Measurements from ENCODE around the gene TMEM263. TPM values are rescaled to one million over a fixed set of nuclear protein-coding genes. Genes with fewer than 3 reads are reported as not detected.

The TMEM263 gene
- total RNA-seq, 6 experiments from 2014 or later, result 157 to 188 (median 167) TPM

DNA sequence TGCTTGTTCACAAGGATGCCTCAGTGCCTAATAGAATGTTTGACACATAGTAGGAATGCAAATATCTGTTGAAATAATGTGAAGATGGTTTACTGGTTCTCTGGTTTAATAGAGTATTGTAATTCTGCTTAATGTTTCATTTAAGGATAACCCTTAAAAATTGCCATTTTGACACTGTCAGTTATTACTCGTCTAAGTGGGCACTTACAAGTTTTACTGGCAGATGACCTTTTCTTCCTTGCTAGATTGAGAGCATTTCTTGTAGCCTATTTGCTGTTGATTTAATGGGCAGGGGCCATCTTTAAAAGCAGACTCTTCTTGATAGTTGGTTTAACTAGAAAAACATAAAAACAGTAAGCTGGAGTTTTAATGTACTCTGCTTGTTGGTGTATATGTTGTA lies 1.9 kb downstream of the TMEM263 start:
- TF ChIP-seq, protein P1, sequence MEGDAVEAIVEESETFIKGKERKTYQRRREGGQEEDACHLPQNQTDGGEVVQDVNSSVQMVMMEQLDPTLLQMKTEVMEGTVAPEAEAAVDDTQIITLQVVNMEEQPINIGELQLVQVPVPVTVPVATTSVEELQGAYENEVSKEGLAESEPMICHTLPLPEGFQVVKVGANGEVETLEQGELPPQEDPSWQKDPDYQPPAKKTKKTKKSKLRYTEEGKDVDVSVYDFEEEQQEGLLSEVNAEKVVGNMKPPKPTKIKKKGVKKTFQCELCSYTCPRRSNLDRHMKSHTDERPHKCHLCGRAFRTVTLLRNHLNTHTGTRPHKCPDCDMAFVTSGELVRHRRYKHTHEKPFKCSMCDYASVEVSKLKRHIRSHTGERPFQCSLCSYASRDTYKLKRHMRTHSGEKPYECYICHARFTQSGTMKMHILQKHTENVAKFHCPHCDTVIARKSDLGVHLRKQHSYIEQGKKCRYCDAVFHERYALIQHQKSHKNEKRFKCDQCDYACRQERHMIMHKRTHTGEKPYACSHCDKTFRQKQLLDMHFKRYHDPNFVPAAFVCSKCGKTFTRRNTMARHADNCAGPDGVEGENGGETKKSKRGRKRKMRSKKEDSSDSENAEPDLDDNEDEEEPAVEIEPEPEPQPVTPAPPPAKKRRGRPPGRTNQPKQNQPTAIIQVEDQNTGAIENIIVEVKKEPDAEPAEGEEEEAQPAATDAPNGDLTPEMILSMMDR (IDR thresholded peaks at IDR 0.05), result no peak
- Mint-ChIP-seq H3K4me1 (ENCODE audit: low read depth) (peaks cover 58% of the 10 kb centered on the region), H3K9me3 (no peaks in the 10 kb centered on the region), H3K27ac (peak overlapping the region; percentile 99), H3K4me3 (peak overlapping the region; percentile 100), H3K27me3 (ENCODE audit: insufficient read depth) (peaks cover 6% of the 10 kb centered on the region), H3K36me3 (ENCODE audit: low read depth) (peaks cover 38% of the 10 kb centered on the region)
- DNase-seq, result no peak

DNA sequence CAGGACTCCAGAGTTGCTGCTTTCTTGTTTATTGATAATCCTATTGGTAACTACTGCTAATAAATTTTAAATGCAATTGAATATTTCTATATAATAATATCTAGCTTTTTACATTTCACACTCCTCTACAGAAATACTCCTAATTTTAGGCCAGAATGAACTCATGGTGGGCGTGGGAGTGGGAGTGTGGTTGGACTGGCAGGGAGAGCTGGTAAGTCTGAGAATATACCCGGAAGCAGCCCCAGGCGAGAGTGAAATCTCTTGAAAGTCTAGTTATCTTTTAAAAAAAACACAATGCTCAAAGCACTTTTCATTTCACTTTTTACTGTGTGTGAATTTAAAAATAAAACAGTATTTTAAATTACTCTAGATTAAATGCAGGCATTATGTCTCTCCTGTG lies 4.7 kb downstream of the TMEM263 start:
- TF ChIP-seq, protein P1 (IDR thresholded peaks at IDR 0.05), result no peak
- Mint-ChIP-seq H3K27me3 (ENCODE audit: insufficient read depth) (peaks cover 6% of the 10 kb centered on the region), H3K4me1 (ENCODE audit: low read depth) (peaks cover 64% of the 10 kb centered on the region), H3K36me3 (ENCODE audit: low read depth) (peaks cover 55% of the 10 kb centered on the region), H3K4me3 (no peak overlapping the region), H3K27ac (no peak overlapping the region), H3K9me3 (no peaks in the 10 kb centered on the region)
- no peak for DNase-seq

DNA sequence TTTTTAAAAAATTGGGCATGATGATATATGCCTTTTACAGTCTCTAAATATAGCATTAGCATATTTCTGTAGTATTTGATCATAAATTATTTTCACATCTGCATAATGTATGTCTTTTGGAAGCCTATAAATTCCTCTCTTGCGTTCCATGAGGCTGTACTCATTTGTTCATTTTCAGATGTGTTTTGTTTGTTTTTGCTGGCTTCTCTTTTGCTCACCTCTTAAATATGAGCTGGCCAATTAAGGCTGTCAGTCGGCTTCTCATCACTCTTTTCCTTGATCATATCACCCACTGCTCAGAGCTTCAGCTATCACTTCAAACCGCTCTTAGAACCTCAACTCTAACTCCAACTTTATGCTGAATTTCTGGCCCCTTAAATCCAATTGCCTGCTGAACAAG lies 6.6 kb downstream of the TMEM263 start:
- H3K4me1 Mint-ChIP-seq (ENCODE audit: low read depth), result peaks cover 80% of the 10 kb centered on the region

DNA sequence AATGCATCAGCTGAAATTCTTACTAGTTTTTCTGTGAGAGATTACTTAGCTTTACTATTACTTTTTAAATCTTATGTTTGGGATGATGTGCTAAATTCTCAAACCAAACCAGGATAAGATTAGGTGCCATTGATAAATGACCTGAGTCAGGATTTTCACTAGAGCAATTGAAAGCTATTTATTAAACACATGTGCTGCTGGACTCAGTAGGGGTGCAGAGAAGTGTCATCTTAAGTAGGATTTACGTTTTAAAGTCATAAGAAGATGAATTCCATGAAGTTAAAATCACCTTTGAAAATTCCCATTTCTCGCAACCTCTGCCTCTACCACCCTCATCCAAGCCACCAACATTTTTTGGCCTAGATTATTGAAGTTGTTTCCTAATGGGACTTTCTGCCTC lies 8.8 kb downstream of the TMEM263 start:
- TF ChIP-seq, protein P1 (IDR thresholded peaks at IDR 0.05), result no peak
- DNase-seq, result no peak
- Mint-ChIP-seq H3K27me3 (ENCODE audit: insufficient read depth) (peaks cover 2% of the 10 kb centered on the region; the same call in 1 of the 2 replicates), H3K4me1 (ENCODE audit: low read depth) (peaks cover 70% of the 10 kb centered on the region), H3K27ac (peak overlapping the region; percentile 42; the same call in 1 of the 2 replicates), H3K4me3 (no peak overlapping the region), H3K36me3 (ENCODE audit: low read depth) (peaks cover 51% of the 10 kb centered on the region), H3K9me3 (no peaks in the 10 kb centered on the region)

More for the DNA sequence above, 6.6 kb downstream of the TMEM263 start:
- peak; percentile 39 for DNase-seq
- H3K9me3 Mint-ChIP-seq, result no peaks in the 10 kb centered on the region
- H3K27ac Mint-ChIP-seq, result peak overlapping the region; percentile 38
- peaks cover 57% of the 10 kb centered on the region for H3K36me3 Mint-ChIP-seq (ENCODE audit: low read depth)
- TF ChIP-seq, protein P1 (IDR thresholded peaks at IDR 0.05), result no peak
- peak overlapping the region; percentile 49 for H3K4me3 Mint-ChIP-seq
- H3K27me3 Mint-ChIP-seq (ENCODE audit: insufficient read depth), result peaks cover 2% of the 10 kb centered on the region; the same call in 1 of the 2 replicates

DNA sequence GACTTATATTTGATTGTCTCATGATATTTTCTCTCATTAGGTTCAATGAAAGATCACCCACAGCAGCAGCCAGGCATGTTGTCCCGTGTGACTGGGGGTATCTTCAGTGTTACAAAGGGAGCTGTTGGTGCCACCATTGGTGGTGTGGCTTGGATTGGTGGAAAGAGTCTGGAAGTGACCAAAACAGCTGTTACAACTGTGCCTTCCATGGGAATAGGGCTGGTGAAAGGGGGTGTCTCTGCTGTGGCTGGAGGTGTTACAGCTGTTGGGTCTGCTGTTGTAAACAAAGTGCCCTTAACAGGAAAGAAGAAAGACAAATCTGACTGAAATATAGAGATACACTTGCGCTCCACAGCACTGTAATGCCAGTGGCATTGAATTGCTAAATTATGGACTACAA lies 15.4 kb downstream of the TMEM263 start:
- peaks cover 57% of the 10 kb centered on the region for H3K4me1 Mint-ChIP-seq (ENCODE audit: low read depth)

More for the DNA sequence above, 15.4 kb downstream of the TMEM263 start:
- Mint-ChIP-seq H3K36me3 (ENCODE audit: low read depth) (peaks cover 62% of the 10 kb centered on the region), H3K4me3 (peak overlapping the region; percentile 41; the same call in 1 of the 2 replicates), H3K27ac (peak overlapping the region; percentile 16; the same call in 1 of the 2 replicates), H3K27me3 (ENCODE audit: insufficient read depth) (no peaks in the 10 kb centered on the region), H3K9me3 (no peaks in the 10 kb centered on the region)
- TF ChIP-seq, protein P1 (IDR thresholded peaks at IDR 0.05), result no peak
- DNase-seq, result no peak

All from HFFc6 (cell line).